GM19351 (cell line): ENCODE results near the gene ROBO4.
A peak's percentile ranks its signal among the peaks of the same experiment; 100 is the strongest.

Source experiments
- ATAC-seq: cut with Tn5 transposase; IDR thresholded peaks from one replicate; pipeline ENCODE4 v1.9.1; 2021; ENCODE audit warnings: mild to moderate bottlenecking, moderate library complexity; ENCODE audit not compliant: unreplicated experiment

The ROBO4 gene

DNA sequence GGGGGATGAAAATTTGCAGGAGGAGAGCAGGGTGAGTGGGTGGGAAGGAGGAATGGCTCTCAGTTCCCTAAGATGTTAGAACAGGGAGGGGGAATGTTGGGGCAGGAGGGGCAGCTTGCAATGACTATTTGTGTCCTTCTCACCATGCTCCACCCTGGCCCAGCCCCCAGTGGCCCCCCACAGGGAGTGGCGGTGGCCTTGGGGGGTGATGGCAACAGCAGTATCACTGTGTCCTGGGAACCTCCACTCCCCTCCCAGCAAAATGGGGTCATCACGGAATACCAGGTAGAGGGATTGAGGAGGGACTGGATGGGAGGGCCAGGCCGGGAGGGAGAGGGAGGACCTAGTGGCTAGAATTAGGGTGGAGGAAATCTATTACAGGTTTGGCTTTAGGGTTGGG is 22.3 kb downstream of the ROBO4 start:
- no peak for ATAC-seq

DNA sequence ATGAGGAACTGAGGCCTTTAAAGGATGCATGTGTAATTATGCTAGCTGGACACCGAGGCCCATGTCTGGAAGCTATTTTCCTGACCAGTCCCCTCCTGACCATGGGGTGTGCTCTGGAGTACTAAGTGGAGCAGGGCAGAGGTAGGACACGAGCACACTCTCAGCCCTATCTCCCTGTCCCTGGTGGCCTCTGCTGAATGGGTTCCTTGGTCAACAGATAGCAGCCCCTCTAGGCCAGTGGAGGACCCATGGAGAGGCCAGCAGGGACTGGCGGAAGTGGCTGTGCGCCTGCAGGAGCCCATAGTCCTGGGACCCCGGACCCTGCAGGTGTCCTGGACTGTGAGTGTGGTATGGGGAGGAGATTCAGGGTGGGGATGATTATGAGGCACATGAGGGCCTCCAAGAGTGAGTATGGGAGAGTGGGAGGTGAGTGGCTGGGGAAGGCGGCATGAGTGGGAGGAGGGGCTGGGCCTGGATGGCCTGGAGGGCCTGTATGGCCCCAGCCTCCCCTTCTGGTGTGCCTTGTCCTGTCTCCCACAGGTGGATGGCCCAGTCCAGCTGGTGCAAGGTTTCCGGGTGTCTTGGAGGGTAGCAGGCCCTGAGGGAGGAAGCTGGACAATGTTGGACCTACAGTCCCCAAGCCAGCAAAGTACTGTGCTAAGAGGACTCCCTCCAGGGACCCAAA is 23.0 kb downstream of the ROBO4 start:
- ATAC-seq: no peak

DNA sequence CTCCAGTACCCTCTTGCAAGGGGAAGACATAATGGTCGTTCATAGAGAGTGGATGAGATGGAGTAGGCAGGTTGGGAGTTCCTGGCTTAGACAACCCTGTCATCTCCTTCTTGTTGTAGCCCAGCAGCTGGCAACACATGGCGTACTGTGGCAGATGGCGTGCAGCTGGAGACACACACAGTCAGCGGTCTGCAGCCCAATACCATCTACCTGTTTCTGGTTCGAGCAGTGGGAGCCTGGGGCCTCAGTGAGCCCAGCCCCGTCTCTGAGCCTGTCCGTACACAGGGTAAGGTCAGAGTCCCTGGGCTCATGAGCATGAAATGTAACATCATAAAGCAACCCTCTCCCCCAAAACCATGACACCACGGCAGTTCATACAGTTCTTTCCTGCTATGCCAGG is 23.7 kb downstream of the ROBO4 start:
- no peak for ATAC-seq

DNA sequence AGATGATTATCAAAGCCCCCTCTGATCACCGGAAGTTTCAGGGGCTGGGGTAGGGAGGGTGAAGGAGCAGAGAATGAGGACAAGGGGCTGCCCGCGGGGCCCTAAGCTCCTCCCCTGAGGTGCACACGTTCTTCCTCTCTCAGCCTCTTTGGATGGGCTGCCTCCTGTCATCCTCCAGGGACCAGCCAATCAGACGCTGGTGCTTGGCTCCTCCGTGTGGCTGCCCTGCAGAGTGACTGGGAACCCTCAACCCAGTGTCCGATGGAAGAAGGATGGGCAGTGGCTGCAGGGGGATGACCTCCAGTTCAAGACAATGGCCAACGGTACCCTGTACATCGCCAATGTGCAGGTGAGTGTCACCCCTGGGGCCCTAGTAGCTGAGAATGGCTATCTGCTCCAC is 24.9 kb downstream of the ROBO4 start:
- ATAC-seq: no peak

DNA sequence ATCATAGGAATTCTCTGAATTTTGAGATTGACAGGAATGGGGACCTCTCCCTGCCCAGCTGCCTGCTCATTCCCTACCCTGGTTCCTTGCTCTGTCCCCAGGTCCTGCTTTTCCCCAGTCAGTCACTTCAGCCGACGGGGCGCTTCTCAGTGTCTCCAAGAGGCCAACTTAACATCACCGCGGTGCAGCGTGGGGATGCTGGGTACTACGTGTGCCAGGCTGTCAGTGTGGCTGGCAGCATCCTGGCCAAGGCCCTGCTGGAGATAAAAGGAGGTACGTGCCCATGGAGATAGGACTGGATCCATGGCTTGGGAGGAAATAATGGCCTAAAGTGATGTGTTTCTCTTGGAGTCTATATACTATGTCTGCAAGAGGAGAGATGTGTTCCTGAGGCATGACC is 25.4 kb downstream of the ROBO4 start:
- no peak for ATAC-seq

DNA sequence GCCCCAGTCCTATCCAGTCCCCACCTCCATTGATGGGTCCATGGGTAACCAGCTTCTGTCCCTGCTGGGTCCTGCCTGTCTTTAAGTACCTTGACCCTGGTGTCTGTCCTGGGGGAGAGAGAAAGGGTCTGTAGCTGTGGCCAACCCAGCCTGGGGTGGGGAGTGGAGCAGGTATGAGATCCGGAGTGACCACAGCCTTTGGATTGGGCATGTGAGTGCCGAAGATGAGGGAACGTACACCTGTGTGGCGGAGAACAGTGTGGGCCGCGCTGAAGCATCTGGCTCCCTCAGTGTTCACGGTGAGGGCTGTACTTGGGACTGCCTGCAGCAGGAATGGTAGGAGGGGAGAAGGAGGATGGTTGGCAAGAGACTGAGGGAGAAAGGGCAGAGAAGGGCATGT is 27.2 kb downstream of the ROBO4 start:
- ATAC-seq: no peak

DNA sequence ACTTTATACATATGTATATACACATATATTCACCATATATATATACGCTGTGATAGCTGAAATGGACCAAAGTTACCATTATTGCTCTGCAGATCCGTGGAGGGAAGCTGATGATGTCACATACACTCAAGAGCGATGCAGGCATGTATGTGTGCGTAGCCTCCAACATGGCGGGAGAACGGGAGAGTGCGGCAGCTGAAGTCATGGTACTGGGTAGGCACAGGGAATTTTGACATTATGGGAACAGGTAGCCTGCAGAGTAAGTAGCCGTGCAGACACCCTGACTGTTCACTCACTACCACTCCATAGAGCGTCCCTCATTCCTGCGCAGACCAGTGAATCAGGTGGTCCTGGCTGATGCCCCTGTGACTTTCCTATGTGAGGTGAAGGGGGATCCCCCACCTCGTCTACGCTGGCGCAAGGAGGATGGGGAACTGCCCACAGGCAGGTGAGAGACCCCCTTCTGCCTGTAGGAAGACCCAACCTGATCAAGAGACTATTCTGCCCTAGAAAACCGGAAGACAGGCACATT is 27.7 kb downstream of the ROBO4 start:
- ATAC-seq: no peak

DNA sequence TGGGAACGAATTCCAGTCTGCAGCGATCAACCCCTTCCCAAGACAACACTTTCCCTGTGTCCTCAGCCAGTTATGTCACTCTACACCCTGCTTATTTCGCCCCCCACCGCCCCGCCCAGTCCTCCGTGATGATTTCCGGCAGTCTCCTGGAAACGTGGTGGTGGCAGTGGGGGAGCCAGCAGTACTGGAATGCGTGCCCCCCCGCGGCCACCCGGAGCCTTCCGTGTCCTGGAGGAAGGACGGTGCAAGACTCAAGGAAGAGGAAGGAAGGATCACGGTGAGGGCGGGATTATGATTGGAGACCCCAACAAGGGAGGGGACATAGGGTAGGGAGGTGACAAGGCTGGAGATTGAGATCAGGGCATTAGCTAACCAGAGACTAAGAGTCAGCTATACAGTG is 28.3 kb downstream of the ROBO4 start:
- no peak for ATAC-seq

DNA sequence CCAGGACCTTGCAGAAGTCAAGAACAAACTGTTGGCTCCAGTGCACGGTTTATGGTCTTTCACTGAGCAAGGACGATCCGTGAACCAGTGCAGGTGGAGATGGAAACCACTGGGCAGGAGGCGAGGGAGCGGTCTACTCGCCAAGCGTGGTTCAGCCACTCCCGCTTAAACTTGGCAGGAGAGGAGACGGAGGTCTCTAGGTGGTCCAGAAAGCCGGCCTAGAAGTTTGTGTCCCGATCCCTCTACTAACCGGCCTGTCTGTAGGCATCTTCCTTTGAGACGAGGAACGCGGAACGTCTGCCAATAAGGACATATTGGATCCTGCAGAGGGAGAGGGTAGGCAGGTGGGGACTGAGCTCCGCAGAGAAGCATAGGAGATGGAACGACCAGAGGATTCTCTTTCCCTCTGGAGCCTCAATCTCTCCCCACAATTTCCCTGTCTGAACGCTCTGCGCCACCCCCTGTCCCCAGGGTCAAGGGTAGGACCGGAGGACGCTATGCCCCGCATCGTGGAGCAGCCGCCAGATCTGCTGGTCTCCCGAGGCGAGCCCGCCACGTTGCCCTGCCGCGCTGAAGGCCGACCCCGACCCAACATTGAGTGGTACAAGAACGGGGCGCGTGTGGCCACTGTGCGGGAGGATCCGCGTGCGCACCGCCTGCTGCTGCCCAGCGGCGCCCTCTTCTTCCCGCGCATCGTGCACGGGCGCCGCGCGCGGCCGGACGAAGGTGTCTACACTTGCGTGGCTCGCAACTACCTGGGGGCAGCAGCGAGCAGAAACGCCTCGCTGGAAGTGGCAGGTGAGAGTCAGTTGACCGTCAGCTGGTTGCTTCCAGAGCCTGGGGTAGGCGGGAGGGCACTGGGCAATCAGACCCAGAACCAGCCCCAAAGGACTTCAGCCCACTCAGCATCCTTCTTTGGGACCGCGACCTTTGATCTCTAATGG is 29.1 kb downstream of the ROBO4 start:
- ATAC-seq: no peak

DNA sequence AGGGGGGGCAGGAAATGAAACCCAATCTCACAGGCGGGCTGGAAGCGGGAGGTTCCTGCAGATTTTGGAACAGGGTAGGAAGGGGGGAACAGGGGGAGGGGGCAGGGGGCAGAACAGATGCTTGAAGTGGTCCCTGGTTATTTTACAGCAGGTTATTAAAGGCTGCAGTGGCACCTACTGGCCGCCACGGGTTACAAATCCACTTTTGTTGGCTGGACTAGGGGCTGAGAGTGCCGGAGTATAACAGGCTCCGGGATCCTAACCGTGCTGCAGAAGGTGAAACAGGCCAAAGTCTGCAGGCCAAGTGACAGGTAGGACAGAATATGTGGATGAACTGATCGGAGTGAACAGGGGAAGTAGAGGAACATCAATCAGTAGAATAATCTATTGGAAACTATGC is 30.0 kb downstream of the ROBO4 start:
- peak; percentile 72 for ATAC-seq

DNA sequence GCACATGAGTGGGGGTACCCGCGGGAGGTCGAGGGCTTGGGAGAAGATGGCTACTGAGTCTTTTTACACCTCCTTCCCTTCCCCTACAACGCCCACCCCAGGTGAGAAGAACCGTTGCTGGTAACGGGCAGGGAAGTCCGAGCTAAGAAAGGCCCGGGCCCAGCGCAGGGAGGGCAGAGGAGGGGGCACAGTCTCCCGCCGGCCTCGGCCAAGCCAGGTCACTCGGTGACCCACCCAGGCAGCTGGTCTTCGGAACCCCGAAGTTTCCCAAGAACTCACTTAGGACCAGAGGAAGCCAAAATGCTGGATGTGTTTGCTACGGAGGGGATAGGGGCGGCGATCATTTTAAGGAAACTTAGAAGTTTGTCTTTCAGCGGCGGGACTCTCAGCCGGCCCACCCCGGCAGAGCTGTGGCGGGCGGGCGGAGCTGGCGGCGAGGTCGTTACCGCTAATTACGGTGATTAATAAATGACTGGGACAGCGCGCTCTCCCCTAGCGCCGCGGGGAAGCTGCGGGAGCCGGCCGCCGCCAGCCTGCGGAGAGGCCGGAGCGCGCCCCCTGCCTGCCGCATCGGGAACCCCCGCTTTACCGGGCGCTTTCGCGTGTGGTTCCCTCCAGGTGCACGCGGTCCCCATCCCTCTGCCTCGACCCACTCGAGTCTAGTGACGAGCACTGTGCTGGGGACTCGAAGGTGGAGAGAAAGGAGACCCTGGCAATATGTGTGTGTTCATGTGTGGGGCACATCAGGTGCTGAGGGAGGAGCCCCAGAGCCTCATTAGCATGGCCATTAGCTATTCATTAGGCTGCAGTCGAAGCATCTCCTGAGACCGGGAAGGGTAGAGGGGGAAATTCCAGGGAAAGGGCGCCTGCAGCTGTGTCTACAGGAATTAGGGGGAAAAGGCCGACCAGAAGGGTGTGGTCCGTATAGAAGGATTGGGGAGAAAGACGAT is 31.5 kb downstream of the ROBO4 start:
- ATAC-seq: peak; percentile 60

DNA sequence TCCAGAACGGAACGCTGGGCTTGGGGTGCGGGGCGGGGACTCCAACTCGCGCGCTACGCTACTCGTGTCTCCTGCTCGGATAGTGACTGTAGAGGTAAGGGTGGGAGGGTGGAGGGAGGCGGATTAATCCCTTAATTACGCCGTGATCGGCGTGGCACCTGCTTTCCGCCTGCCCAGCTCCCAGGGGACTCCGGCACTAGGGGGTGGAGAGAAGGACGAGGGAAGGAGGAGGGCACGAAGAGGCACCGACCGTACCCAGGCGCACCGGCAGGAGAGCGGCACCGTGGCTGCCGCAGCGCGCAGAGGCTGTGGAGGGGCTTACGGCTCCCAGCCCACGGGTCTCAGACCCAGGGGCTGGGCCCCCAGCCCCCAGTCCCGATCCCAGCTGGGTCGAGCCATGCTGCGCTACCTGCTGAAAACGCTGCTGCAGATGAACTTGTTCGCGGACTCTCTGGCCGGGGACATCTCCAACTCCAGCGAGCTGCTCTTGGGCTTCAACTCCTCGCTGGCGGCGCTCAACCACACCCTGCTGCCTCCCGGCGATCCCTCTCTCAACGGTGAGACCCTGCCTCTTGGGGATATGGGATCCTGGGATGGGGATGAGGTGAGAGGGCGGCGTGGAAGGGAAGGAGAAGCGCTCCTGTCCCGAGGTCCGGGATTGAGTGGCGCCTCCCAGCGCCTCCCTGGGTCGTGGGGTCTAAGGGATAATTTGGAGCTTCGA is 32.3 kb downstream of the ROBO4 start, which contains the start of gene ROBO3:
ROBO3 (plus strand) TSS at position 252 of the 721 bp plus-strand sequence; CDS start at position 398, 146 bp downstream.
- no peak for ATAC-seq

DNA sequence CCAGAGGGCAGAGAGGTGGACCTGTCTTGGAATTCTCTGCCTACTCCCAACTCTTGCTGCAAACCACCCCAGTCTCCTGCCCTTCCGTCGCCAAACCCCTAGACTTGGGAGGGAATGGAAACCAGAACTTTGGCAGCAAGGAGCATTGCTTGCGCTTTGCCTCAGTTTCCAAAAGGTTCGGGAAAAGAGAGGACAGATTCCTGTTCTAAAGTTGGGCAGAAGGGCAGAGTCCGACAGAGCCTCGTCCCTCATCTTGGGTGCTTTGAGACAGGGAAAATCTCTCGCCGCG is 32.8 kb downstream of the ROBO4 start:
- ATAC-seq: no peak

DNA sequence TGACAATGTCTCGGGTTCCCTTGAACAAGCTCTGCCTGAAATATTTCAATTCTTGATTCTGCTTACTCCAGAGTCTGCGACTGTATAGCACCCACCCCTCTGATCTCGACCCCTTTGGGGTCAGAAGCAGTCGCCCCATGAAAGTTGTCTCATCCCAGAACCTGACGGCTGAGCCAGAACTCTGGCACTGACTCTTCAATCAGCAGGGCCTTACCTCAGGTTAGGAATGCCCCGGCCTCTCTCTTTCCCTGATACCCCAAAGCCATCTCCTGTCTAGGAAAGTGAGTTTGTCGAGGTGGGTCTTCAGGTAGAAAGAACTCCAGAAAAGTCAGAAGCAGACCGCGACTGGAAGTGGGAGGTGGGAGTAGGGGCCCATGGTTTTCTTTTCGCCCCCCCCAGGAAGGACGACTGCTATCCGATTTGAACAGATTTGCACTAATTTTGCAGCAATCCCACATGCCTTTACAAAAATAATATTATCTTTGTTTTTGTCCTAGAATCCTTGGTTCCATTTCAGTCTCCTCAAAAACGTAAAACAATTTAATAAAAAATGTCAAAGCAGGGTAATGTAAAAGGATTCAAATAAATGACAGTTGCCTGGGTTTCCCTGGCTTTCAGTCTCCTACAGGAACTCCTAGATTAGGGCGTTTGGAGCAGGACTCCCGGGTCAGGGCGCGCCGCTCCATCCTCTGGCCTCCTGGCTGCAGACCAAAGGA is 33.3 kb downstream of the ROBO4 start:
- ATAC-seq: no peak

DNA sequence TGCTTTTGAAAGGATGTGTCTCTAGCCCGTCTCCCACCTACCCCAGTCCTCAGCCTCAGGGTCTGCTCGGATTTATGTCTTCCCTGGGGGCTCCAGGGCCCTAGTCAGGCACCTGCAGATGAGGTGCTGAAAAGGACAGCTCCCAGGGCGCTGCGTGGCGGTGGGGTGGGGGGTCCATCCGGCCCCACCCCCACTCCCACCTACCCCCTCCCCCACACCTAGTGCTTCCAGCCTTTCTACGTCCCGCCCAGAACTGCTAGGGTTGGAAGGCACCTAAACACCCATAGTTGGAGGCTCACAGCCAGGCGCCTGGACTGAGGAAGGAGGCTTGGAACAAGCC is 33.9 kb downstream of the ROBO4 start:
- ATAC-seq: no peak

DNA sequence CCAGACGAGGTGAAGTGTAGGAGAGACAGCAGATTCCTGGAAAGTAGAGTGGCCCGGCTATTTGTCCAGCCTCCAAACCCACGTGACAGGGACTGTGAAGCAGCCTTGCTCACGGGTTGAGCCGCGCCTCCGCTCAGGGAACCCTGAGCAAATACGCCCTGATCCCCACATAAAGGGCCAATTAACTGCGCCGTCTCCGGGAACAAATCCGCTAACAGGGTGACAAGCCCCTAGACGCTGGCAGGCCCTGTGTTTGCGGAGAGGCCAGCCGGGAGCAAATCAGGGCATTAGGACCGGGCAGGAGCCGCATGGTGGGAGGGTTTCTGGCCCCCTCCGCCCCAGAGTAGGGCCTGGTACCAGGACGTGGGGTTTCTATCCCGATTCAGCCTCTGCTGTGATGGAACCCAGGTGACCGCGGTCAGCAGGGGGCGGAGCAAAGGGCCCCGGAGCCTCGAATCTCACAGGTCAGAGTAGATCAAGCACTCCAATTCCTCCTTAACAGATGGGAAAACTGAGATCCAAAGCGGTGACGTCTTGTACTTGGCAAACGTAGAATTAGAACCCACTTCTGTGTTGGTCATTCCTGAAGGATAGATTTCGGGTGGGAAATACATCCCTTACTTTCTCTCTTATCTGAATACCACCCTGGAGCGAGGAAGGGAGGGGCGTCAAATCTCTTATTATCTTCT is 34.4 kb downstream of the ROBO4 start:
- no peak for ATAC-seq

DNA sequence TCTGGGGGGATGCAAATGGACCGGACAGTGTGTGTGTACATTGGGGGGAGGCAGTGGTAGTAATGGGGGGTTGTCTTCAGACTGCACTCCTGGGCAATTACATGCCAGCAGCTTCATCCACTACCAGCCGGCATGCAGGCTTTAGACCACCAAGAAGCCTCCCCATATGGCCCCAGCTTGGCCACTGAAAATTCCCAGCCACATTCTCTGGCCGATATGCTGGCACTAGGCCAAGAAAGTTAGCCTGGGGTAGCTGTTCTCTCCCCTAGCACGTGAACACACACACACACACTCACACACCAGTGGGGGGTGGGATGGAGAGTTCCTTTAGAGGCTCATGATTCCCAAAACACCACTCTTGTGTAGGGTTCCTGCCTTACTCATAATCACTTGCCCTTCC is 36.0 kb downstream of the ROBO4 start:
- no peak for ATAC-seq

DNA sequence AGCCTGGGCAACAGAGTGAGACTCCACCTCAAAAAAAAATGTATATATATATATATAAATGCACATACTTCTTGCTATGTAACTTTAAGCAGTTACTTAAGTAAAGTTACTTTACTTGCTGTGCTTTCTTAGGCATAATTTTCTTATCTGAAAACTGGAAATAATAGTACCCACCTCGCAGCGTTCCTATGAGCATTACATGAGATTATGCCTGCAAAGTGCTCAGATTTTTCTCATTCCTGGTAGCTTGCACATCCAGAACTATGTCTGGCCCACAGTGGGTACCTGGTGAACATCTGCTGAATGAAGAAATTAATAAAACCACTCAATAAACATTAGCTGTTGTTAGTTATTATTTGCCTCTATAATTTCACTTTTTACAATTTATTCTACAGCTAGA is 38.5 kb downstream of the ROBO4 start:
- no peak for ATAC-seq

DNA sequence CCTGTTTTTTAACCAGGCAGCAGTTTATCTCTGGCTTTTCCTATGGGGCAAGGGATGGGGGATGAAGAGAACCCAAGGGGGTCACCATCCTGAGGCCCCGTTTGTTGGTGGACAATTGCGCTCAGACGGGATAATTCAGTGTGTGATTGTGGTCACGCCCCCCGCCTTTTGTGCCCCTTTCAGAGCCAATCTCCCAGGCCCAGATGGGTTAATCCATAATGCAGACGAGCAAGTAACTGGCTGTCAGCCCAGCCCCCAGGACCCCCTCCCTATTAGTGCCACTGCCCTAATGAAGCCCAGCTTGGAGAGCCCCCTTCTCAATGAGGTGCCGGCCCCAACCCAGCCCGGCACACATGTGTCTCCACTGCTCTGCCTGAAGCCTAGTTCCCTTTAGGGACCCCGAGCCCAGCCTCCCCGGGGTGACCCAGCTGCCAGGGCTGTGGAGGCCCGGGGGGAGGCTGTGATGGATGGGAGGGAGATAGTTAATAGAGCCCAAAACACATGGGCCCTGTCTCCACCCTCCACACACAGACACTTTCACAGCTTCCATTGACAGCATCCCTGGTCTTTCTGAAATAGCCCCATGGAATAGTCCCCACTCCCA is 51.5 kb downstream of the ROBO4 start:
- ATAC-seq: no peak
